Eye (tissue), 1 donor: ENCODE data around the gene HPCAL1.

Source experiments
- DNase-seq: peaks from one replicate; pipeline ENCODE4 v3.0.0-alpha.2; 2015

HPCAL1 gene

GRCh38 chr2:10338270-10339188, 35.8 kb downstream of the HPCAL1 start:
- no peak for DNase-seq

- no peak for DNase-seq
Observed at GRCh38 chr2:10339647-10340592, 37.2 kb downstream of the HPCAL1 start.

DNA sequence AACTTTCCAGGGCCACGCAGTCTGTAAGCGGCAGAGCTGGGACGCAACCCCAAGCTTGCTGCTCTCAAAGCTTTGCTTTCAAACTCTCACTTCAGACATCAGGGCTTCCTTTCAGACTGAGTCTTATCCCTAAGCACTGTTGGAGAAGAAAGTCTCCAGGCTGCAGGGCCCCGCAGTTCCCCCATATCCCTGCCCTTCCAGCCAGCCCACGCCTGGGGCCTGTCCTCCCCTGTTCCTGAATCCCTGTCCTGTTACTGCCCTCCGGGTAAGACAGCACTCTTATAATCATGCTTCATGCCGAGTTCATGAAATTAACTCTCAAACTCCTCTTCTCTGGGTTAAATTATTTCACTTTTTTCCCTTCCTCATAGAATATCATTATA, 37.9 kb downstream of the HPCAL1 start:
- DNase-seq, result no peak

- no peak for DNase-seq
Observed at GRCh38 chr2:10341193-10341592, 38.5 kb downstream of the HPCAL1 start.

DNA sequence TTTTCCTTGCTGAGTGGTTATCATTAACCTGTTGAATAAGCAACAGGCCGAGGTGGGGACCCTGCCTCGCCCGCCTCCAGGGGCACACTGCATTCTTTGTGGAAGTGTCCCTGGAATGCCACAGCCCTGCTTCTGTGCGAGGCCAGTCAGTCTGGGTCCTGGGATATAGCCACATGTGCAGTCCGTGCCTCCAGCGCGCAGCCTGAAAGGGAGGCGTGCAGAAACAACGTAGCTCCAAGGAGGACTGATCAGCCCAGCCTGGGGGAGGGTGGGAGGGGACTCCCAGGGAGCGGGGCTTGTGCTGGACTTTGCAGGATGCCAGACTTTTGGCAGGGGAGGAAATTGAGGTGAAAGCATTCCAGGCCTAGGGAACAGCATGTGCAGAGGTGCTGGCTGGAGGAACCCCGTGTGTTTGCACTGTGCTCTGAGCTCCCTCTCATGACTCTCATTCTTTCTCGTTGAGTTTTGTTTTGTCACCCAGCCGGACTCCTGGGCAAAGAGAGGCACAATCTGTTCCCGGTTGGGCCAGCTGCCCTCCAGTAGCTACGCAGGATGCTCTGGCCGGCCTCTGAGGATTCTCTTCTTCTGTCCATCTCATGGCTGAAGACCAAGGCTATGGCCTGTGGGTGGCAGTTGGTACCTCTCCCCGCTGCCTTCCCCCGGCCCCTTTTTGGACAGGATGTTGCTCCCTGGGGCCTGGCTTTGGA, 39.7 kb downstream of the HPCAL1 start:
- no peak for DNase-seq

DNA sequence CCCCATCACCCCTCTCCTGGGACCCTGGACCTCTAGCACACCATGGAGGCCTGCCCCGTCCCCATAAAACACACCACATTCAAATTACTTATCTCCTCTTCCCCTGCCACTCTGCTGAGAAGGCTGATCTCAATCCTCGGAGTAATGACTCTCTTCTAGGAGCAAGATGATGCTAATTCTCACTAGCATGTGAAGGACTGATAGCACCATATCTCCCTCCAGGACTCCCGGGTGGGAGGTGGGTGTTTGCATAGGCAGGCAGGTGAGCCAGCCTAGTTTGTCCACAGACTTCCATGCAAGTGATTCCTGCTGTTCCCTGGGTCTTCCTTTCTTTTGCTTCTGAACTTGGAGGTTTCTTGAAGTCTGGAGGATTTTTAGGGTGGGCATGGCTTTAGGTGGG, 40.5 kb downstream of the HPCAL1 start:
- DNase-seq, result no peak

DNA sequence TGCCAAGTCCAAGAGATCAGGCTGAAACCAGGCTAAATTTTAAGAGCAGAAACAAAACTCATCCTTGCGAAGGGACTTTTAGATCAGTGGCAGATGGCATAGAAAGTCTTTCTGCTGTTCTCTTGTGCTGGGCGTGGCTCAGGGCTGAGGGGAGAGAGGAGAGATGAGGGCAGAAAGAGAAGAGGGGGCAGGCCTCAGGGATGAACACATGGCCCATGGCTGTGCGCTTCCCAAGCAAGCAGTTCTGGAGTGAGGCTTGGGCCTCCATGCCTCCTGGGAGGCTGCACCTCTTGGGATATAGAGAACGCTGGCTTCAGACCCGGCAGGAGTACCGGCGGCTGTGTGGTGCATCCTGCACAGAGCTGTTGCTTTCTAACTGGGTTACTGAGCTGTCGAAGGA, 41.0 kb downstream of the HPCAL1 start:
- no peak for DNase-seq

GRCh38 chr2:10344105-10345066, 41.7 kb downstream of the HPCAL1 start:
- DNase-seq, result peak; percentile 74

- DNase-seq, result no peak
Observed at GRCh38 chr2:10345126-10345525, 42.4 kb downstream of the HPCAL1 start.

GRCh38 chr2:10345813-10346212, 43.1 kb downstream of the HPCAL1 start:
- no peak for DNase-seq

DNA sequence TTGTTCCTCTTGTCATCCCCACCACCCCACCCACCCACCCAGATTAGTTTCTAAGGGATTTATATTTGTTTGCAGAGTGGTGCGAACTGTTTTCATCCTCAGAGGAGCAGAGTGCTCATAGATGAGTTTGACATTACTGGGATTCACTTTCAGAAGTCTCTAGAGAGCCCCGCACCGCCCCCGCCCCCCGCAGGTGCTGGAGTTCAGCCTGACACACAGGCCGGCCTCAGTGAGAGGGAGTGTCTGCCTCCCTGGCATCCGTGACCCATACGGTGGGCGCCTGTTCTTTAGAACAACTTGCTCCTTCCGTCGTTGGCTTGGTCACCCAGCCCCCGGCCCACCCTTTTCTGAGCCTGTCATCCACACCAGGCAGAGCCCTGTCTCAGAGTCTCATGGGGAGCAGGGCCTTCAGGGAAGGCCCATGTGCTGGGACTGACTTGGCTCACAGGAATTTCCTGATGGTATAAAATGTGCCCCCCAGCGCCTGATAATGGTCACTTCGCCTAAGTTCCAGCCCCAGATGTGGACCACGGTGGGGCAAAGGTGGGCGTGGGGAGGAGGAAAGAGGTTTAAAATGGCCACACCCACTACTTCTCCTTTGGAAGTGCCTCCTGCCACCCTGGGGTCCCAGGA, 44.3 kb downstream of the HPCAL1 start:
- no peak for DNase-seq

GRCh38 chr2:10347562-10347948, 44.9 kb downstream of the HPCAL1 start:
- DNase-seq, result no peak

DNA sequence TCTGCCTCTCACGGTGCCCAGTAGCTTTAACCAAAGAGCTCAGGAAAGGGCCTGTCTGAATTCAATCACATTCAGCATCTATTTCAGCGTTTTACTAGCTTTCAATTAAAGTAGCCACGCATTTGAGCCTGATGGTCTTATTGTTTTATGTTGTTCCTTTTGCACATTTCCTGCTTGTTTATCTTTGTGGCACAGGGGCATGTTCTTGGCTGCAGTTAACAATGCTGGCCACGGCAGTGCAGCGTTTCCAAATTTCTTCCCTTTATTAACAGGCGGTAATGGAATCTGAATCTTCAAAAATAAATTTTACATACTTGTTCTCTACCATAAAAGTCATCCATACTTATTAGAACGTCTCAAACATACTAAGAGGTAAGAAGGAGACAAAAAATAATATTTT, 46.2 kb downstream of the HPCAL1 start:
- no peak for DNase-seq

- DNase-seq, result no peak
Observed at GRCh38 chr2:10350761-10351160, 48.1 kb downstream of the HPCAL1 start.

DNA sequence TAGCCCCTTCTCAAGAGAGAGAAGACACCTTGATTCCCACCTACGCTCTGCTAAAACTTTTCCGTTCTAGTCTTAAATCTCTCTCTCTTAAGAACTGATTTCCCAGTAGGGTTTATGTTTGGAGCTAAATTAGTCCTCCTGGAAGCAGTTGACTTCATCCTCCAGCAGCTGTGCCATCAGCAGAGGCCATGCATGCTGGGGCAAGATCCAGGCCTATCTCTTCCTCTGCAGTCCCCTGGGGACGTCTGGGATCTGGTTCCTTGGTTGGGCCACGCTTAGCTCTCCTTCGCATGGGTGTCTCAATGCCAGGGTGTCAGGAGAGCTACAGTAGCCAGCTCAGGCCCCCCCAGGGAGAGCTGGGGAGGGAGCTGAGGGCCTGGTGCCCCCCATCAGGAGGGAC, 49.7 kb downstream of the HPCAL1 start:
- peak; percentile 0 for DNase-seq

DNA sequence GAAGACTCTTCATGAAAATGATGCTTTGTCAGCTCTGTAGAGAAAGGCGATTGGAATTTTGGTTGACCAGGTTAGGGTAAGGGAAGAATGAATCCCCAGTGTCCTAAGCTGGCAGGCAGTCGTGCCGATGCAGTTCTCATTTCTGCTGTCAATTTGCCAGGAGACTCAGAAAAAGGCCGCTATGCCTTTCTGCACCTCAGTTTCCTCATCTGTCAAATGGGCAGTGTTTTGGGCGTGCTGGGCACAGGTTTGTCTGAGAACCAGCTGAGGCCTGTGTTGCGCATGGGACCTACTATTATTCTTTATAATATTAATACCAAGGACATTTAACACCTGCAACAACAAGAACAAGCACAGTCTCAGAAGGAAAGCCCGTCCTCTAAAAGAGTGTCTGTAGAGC, 50.3 kb downstream of the HPCAL1 start:
- DNase-seq, result no peak

- no peak for DNase-seq
Observed at GRCh38 chr2:10353931-10354330, 51.2 kb downstream of the HPCAL1 start.

DNA sequence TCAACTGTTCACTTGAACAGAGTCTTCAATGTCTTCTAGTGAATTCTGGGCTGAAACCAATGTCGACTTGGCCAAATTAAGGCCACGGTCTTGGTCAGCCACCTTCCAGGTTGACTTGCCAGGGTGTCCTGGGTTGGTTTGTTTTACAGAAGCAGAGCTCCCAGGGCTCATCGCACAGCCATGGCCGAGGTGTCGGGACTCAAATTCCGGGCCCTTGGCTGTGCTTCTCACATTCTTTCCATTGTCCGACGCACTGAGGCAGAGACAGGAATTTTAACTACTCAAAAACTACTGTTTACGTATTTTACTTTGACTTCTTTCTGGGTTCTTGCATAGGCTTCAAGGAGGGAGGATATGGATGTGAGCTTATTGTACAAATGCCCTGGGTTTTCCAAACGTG, 51.7 kb downstream of the HPCAL1 start:
- DNase-seq, result no peak

DNA sequence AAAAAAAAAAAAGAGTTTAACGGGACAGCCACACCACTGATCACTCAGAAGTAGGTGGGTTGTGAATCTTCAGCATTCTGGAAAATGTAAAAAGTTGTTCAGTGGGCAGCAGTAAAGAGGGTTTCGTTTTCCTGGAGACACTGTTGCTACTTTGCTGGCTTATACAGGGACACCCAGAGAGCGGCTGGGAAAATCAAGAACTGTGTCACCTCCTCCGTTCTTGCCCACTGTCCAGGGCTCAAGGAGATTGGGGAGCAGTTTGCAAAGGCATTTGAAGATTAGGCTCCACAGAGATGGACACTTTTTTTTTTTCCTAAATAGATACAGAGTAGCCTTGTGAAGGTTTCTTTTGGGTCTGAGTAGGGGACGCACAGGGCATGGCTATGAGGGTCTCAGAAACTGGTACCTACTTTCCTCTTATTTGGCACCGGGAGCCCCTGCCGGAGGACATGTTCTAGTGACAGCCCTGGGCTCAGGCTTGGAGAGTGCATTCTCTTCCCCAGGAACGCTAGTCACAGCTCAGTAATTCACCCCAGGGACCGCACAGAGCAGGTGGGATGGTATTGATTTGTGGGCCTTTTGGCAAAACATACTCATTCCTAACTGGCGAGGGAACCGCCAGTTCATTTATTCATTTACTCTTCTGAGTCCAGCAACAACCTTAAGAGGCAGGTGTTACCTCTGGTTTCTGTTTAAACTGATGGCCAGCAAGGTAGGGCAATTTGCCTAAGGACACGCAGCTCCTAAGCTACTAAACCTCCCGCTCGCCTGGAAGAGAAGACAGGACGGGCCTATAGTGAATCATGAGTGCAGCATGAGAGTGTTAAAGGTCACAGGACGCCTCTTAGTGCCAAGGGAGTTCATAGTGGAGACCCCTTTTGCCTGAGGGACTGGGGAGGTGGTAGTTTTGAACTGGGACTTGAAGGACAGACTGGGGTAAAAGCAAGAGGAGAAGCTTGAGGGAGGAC, 53.1 kb downstream of the HPCAL1 start:
- DNase-seq, result no peak

- DNase-seq, result no peak
Observed at GRCh38 chr2:10356439-10356811, 53.7 kb downstream of the HPCAL1 start.
